ENCODE data around the gene PTPN6.
A peak's percentile ranks its signal among the peaks of the same experiment; 100 is the strongest.

Gene PTPN6

DNA sequence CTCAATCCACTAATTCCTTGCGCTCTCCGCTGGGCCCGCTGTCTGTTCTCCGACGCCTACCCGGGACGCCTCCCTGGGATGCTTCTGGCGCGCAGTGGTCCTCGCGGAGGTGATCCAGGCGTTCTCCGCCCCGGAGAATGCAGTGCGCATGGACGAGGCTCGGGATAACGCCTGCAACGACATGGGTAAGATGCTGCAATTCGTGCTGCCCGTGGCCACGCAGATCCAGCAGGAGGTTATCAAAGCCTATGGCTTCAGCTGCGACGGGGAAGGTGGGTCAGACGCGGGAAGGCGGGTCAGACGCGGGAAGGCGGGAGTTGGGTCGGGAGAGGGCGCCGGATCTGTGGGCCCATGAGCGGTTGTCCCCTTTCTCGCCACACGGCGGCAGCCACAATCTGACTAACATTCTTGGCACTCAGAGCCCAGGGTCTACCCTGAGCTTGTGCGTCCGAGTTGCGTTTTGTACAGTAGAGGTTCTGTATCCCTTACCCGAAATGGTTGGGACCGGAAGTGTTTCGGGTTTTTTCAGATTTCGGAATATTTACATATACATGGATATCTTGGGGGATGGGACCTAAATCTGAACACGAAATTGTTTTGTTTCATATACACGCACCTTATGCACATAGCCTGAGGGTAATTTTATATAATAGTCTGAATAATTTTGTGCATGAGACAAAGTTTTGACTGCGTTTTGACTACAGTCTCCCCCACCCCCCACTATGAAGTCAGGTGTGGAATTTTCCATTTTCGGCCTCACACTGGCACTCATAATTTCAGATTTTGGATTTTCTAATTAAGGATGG lies 6.6 kb upstream of the PTPN6 start:
- peak overlapping the region; percentile 84 for H3K4me3 Mint-ChIP-seq
- H3K36me3 Mint-ChIP-seq: peaks cover 21% of the 10 kb centered on the region
- no peaks in the 10 kb centered on the region for H3K27me3 Mint-ChIP-seq
- ATAC-seq: peak; percentile 68
- H3K4me1 Mint-ChIP-seq: peaks cover 77% of the 10 kb centered on the region
- peak overlapping the region; percentile 98 for H3K27ac Mint-ChIP-seq
- no peaks in the 10 kb centered on the region for H3K9me3 Mint-ChIP-seq

GRCh38 chr12:6945613-6946012 lies 5.5 kb upstream of the PTPN6 start:
- Mint-ChIP-seq H3K4me3 (peak overlapping the region; percentile 84), H3K36me3 (peaks cover 13% of the 10 kb centered on the region), H3K27me3 (no peaks in the 10 kb centered on the region), H3K9me3 (no peaks in the 10 kb centered on the region), H3K27ac (peak overlapping the region; percentile 98), H3K4me1 (peaks cover 83% of the 10 kb centered on the region)
- no peak for ATAC-seq

GRCh38 chr12:6946033-6946919 lies 4.9 kb upstream of the PTPN6 start:
- peak; percentile 31 for ATAC-seq
- Mint-ChIP-seq H3K4me1 (peaks cover 86% of the 10 kb centered on the region), H3K27ac (peak overlapping the region; percentile 98), H3K9me3 (no peaks in the 10 kb centered on the region), H3K36me3 (peaks cover 8% of the 10 kb centered on the region), H3K4me3 (peak overlapping the region; percentile 84), H3K27me3 (no peaks in the 10 kb centered on the region)

- H3K27ac Mint-ChIP-seq: peak overlapping the region; percentile 98
- H3K36me3 Mint-ChIP-seq: peaks cover 10% of the 10 kb centered on the region
- H3K27me3 Mint-ChIP-seq: no peaks in the 10 kb centered on the region
- H3K4me3 Mint-ChIP-seq: peak overlapping the region; percentile 84
- H3K4me1 Mint-ChIP-seq: peaks cover 86% of the 10 kb centered on the region
- H3K9me3 Mint-ChIP-seq: no peaks in the 10 kb centered on the region
- ATAC-seq: no peak
Observed at GRCh38 chr12:6946920-6947374, 4.2 kb upstream of the PTPN6 start.

DNA sequence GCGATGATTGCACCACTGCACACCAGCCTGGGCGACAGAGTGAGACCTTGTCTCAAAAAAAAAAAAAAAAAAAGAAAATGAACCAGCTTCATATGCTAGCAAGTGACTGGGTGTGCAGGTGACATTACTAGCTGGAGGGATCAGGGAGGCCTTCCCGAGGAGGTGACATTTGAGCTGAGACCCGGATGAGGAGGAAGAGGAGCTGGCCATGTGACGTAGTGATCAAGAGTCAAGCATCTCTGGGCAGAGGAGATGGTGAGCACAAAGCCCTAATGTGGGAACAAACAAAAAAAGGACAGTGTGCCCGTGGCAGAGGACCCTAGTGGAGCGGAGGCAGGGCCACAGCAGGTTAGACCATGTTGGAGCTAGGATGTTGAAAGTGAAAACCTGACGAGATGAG lies 3.5 kb upstream of the PTPN6 start:
- H3K9me3 Mint-ChIP-seq: no peaks in the 10 kb centered on the region
- ATAC-seq: no peak
- H3K36me3 Mint-ChIP-seq: peaks cover 11% of the 10 kb centered on the region
- peak overlapping the region; percentile 32 for H3K4me3 Mint-ChIP-seq
- no peaks in the 10 kb centered on the region for H3K27me3 Mint-ChIP-seq
- H3K27ac Mint-ChIP-seq: peak overlapping the region; percentile 98
- peaks cover 84% of the 10 kb centered on the region for H3K4me1 Mint-ChIP-seq

DNA sequence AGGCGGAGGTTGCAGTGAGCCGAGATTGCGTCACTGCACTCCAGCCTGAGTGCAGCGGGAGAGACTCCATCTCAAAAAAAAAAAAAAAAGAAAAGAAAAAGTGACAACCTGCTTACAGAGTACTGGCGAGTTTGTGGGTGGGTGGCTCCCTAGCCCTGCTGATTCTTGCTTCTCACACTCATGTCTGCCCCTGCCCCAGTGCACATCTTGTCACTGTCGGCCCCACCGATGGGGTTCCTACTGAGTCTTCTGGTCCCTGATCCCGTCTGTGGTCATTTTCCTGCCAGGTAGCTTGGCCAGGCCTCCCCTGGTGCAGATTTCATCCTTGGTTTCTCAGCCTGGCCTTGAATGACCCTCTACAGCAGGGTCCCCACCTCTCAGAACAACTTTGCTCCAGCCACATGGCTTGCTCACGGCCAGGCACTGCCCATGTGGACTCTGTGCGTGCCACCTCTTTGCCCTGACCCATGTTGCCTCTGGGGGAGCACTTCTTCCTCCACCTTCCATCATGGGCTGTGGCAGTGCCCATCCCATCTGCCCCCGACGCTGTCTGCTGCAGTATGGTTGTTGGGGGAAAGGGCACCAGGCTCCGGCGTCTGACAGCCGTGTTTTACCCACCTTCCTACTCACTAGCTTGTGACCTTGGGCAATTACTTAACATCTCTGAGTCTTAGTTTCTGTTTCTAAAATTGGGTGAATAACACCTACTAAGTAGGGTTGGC lies 2.1 kb upstream of the PTPN6 start:
- H3K9me3 Mint-ChIP-seq: no peaks in the 10 kb centered on the region
- peak overlapping the region; percentile 72 for H3K4me3 Mint-ChIP-seq
- peak overlapping the region; percentile 98 for H3K27ac Mint-ChIP-seq
- H3K4me1 Mint-ChIP-seq: peaks cover 88% of the 10 kb centered on the region
- no peak for ATAC-seq
- H3K27me3 Mint-ChIP-seq: no peaks in the 10 kb centered on the region
- peaks cover 26% of the 10 kb centered on the region for H3K36me3 Mint-ChIP-seq

- H3K4me1 Mint-ChIP-seq: peaks cover 88% of the 10 kb centered on the region
- H3K27ac Mint-ChIP-seq: peak overlapping the region; percentile 98
- H3K36me3 Mint-ChIP-seq: peaks cover 39% of the 10 kb centered on the region
- H3K4me3 Mint-ChIP-seq: peak overlapping the region; percentile 96
- no peaks in the 10 kb centered on the region for H3K27me3 Mint-ChIP-seq
- no peaks in the 10 kb centered on the region for H3K9me3 Mint-ChIP-seq
- no peak for ATAC-seq
Observed at GRCh38 chr12:6950401-6950801, 755 bp upstream of the PTPN6 start.

GRCh38 chr12:6951551-6952120 lies 480 bp downstream of the PTPN6 start:
- peak overlapping the region; percentile 98 for H3K27ac Mint-ChIP-seq
- H3K9me3 Mint-ChIP-seq: no peaks in the 10 kb centered on the region
- ATAC-seq: no peak
- H3K4me1 Mint-ChIP-seq: peaks cover 88% of the 10 kb centered on the region
- H3K4me3 Mint-ChIP-seq: peak overlapping the region; percentile 96
- H3K27me3 Mint-ChIP-seq: no peaks in the 10 kb centered on the region
- peaks cover 52% of the 10 kb centered on the region for H3K36me3 Mint-ChIP-seq

GRCh38 chr12:6952121-6952862 lies 1.1 kb downstream of the PTPN6 start:
- Mint-ChIP-seq H3K27me3 (no peaks in the 10 kb centered on the region), H3K9me3 (no peaks in the 10 kb centered on the region), H3K4me3 (peak overlapping the region; percentile 96), H3K27ac (peak overlapping the region; percentile 98), H3K4me1 (peaks cover 88% of the 10 kb centered on the region), H3K36me3 (peaks cover 58% of the 10 kb centered on the region)
- no peak for ATAC-seq

GRCh38 chr12:6952863-6953441 lies 1.8 kb downstream of the PTPN6 start:
- Mint-ChIP-seq H3K4me3 (peak overlapping the region; percentile 96), H3K36me3 (peaks cover 59% of the 10 kb centered on the region), H3K27ac (peak overlapping the region; percentile 98), H3K27me3 (no peaks in the 10 kb centered on the region), H3K4me1 (peaks cover 88% of the 10 kb centered on the region), H3K9me3 (no peaks in the 10 kb centered on the region)
- no peak for ATAC-seq

GRCh38 chr12:6953442-6954315 lies 2.5 kb downstream of the PTPN6 start:
- Mint-ChIP-seq H3K36me3 (peaks cover 65% of the 10 kb centered on the region), H3K27me3 (no peaks in the 10 kb centered on the region), H3K4me1 (peaks cover 88% of the 10 kb centered on the region), H3K4me3 (peak overlapping the region; percentile 96), H3K27ac (peak overlapping the region; percentile 98), H3K9me3 (no peaks in the 10 kb centered on the region)
- peak; percentile 68 for ATAC-seq

- Mint-ChIP-seq H3K4me1 (peaks cover 88% of the 10 kb centered on the region), H3K27ac (peak overlapping the region; percentile 98), H3K9me3 (no peaks in the 10 kb centered on the region), H3K27me3 (no peaks in the 10 kb centered on the region), H3K36me3 (peaks cover 73% of the 10 kb centered on the region), H3K4me3 (peak overlapping the region; percentile 96)
- no peak for ATAC-seq
Observed at GRCh38 chr12:6954316-6955107, 3.4 kb downstream of the PTPN6 start.
